Measurements from ENCODE around the gene LDAH.
"Not testable (repeated sequence)": the region's sequence is repeated elsewhere in the genome, so short reads cannot be mapped to it uniquely, and the experiment has no call there.

The LDAH gene

DNA sequence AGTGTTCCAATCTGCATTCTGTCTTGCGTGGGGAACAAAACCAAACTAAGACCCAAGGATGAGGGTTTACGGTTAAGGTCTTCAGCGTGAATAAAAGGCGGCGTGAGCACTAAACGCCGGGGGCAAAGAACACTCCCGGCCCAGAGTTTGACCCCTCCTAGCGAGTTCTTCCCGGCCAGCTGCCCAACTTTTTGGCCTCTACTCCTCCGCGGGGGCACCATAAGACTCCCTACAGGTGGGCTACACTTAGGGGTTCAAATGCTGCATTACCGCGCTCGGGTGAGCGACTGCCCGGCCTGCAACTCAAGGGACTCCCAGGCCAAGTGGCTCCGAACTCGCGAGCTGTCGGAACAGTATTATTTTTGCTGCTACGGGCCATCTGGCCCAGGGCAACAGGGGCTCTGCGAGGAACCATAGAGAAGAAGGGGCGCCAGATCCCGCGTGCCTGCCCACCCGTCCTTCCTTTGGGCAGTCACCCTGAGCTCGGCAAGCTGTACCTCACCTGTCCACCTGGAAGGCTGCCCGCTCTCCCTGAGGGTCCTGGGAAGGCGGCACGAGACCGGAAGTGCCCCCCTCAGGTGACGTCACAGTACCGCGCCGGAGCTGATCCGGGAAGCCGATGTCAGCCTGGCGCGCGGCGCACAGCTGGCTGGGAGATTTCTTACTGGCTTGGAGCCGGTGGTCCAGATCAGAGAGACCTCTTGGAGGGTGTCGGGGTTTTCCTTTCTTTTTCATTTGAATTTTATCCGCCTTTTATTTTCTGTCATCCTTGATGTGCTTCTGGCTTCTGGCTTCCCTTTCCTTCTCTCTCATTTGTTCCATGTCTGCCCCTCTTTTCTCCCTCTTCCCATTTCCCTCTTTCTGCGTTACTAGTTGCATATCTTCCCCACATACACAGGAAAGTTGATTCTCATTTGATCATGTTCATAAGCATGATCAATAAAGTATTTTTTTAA lies at the start of gene LDAH:
TSS of gene LDAH (minus strand) at position 567 of the 956 bp plus-strand sequence. CDS start 21,638 bp downstream, outside the sequence.
- peak; percentile 66 for DNase-seq (ENCODE audit: low read depth)

DNA sequence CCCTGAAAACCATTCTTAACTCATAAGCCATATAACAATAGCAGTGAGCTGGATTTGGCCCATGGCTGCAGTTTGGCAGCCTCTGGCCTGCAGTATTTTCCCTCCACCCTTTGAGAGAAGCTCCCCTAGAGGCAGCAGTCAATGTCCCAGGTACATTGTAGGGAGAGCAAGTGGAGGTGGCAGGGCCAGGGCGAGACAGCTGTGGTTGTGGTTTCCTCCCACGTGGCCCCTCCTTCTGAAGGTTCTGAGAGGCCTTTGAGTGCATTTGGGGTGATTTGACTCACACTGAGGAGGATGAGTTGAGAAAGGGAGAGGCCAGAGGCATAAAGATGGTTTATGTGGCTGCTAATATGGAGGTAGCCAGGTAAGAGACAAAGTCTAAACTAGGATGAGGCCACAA lies 45.5 kb upstream of the LDAH start:
- DNase-seq (ENCODE audit: low read depth): no peak

- no peak for DNase-seq (ENCODE audit: low read depth)
These were observed 39.9 kb upstream of the LDAH start for GRCh38 chr2:20862850-20863249.

GRCh38 chr2:20855456-20855855 lies 32.6 kb upstream of the LDAH start:
- DNase-seq (ENCODE audit: low read depth): no peak

DNA sequence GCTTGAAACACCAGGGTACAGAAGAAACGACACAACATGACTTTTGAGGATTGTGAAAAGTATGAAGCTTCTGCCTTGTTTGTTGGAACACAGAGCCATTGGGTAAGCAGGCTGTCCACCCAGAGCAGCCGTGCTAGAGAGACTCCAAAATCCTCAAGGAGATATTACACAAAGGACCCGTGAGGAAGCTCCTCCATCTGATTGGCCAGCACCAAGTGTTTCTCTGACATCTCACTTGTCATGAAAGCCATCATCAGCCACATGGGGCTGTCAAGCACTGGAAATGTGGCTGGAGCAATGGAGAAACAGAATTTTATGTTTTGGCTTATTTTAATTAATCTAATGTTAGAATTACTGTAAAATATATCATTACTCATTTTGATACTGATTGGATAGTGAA lies 29.8 kb upstream of the LDAH start:
- no peak for DNase-seq (ENCODE audit: low read depth)

- no peak for DNase-seq (ENCODE audit: low read depth)
These were observed 29.2 kb upstream of the LDAH start for GRCh38 chr2:20852139-20852538.

DNA sequence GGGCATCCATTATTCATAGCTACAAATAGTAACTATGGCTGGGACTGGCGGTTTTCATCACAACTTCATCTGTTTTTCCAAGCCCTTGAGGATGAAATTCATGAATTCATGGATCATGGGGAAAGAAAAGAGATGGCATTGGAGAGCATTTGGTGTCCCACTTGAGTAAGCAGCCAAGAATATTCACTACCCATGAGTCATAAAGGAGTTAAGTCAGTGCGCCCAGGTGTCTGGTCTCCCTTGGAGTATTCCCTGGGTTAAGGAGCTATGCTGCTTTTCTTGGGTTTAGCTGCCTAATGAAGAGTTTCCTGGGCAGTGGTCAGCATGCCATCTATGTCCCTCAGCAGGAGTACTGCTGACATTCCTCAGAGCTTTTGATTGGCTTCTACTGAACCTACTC lies 21.3 kb upstream of the LDAH start:
- no peak for DNase-seq (ENCODE audit: low read depth)

- no peak for DNase-seq (ENCODE audit: low read depth)
These were observed 16.2 kb upstream of the LDAH start for GRCh38 chr2:20839052-20839451.

- no peak for DNase-seq (ENCODE audit: low read depth)
These were observed 15.1 kb upstream of the LDAH start for GRCh38 chr2:20838016-20838415.

DNA sequence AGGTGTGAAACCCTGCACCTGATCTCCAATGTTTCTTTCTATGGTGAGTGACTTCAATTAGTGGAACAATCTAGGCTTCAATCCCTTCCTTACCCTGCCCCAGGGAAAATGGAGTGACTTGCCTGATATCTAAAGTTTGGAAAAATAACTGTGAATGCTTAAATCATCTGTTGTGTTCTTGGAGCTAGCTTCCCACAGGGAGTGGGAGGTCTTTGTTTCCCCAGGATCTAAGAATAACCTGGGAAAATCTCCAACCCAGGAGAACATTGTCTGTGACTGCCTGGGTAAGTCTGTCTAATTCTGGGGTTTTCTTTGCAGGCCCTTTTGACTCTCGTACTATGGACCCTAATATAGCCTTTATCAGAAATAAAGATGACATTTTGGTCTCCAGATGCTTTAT lies 13.6 kb upstream of the LDAH start:
- no peak for DNase-seq (ENCODE audit: low read depth)

DNA sequence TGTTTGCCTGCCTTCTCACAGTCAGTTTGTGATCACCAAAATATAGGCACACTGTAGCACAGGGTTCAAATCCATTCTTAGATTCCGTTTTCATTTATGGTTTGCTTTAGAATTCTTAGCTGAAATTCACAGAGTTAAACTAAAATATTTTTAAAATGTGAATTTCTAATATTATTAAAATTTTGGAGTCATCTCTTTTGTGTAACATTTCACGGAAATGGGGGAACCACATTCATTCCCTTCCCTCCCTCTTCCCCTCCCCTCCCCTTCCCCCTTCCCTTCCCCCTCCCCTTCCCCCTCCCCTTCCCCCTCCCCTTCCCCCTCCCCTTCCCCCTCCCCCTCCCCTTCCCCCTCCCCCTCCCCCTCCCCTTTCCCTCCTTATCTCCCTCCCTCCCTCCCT lies 11.4 kb upstream of the LDAH start:
- DNase-seq (ENCODE audit: low read depth): no peak

DNA sequence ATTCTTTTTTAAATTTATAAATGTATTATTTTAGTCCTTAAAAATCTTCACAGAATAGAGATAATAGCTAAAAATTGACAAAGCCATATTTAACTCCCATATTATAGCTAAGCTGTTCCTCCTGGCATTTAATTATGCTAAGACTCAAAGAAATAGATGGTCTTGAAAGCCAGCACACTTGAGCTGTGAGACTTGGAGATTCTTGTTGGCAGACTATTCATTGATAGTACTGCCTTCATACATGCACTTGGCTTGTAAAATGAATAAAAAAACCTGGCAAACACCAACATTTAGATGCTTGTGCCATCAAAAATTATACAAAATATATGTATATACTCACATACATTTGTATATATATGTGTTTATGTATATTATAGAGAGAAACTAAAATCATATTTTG lies 9.7 kb upstream of the LDAH start:
- no peak for DNase-seq (ENCODE audit: low read depth)

- DNase-seq (ENCODE audit: low read depth): no peak
These were observed 7.0 kb upstream of the LDAH start for GRCh38 chr2:20829861-20830260.

DNA sequence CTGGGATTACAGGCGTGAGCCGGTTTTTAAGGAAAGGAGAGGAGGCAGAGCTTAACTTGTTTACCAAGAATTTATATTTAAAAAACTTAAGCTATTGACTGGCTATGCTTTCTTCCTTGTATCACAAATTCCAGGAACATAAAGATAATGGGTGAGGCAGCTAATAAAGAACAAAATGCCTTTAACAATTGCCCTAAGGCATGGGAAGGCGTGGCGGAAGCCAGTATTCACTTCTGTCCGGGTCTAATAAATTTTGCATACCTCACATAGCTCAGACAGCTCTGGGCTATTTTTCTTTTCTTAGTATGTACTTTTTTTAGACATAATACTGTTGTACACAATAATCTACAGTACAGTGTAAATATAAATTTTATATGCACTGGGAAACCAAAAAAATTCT lies 1.0 kb upstream of the LDAH start:
- DNase-seq (ENCODE audit: low read depth): no peak

GRCh38 chr2:20818820-20819219 lies 4.1 kb downstream of the LDAH start:
- no peak for DNase-seq (ENCODE audit: low read depth)

DNA sequence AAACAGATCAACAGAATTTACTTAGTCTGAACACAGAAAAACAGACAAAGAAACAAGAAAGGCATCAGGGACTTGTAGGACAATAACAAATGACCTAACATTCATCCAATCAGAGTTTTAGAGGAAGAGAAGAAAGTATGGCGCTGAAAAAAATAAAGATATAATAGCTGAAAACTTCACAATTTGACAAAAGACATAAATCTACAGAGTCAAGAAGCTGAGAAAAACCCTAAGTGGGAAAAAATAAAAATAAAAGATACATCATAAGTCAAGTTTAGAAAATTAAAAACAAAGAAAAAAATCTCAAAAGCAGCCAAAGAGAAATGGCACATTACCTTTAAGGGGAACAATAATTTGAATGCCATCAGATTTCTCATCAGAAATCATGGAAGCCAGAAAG lies 7.7 kb downstream of the LDAH start:
- no peak for DNase-seq (ENCODE audit: low read depth)

DNA sequence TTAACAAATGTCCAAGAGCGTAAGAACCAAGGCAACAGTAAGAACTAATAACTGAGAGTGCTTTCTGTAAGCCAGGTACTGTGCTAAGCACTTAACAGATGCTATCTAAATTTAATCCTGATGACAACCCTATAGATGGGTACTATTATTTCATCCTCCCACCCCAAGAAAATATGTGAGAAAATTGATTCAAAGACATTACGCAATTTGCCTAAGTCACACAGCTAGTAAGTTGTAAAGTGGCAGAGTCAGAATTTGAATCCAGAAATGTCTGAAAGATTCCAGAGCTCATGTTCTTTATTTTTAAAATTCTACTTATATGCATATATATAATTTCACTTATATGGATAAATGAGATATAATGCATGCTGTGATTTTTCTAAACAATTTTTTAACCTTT lies 10.1 kb downstream of the LDAH start:
- no peak for DNase-seq (ENCODE audit: low read depth)

DNA sequence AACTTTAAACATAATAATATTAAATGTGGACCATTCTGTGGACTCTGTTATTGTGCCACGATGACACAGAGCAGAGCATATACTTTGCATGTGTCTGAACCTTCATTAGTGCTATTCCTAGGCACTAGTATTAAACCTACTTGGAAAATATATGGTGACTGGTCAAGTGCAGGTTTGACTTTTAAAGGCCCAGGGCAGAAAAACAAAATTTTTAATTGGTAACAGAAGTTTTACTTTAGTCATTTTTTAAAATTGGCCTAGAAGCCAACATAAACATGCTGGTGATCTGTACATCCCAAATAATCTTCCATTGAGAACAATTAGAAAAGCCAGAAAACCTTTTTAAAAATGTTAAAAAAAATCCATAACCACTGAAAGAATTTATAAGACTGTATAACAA lies 16.6 kb downstream of the LDAH start:
- no peak for DNase-seq (ENCODE audit: low read depth)

DNA sequence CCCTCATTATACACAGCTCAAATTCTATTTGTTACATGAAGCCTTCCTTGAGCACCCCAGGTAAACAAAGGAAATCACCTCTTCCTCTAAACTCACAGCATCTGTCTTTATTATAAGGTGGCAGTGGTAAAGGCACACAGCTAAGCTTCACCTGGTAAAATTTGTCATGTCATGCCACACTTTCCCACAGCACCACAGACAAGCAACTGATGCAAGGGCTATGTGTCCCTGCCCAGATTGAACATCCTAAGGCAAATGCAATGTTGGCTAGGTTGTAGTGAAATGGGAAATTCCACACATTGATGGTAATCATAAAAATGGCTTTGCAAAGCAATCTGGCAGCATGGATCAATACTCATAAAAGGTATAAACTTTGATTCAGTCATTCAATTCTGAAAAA lies 18.9 kb downstream of the LDAH start:
- DNase-seq (ENCODE audit: low read depth): no peak

- DNase-seq (ENCODE audit: low read depth): no peak
These were observed 19.6 kb downstream of the LDAH start for GRCh38 chr2:20803226-20803682.

GRCh38 chr2:20797096-20797495 lies 25.8 kb downstream of the LDAH start:
- no peak for DNase-seq (ENCODE audit: low read depth)

DNA sequence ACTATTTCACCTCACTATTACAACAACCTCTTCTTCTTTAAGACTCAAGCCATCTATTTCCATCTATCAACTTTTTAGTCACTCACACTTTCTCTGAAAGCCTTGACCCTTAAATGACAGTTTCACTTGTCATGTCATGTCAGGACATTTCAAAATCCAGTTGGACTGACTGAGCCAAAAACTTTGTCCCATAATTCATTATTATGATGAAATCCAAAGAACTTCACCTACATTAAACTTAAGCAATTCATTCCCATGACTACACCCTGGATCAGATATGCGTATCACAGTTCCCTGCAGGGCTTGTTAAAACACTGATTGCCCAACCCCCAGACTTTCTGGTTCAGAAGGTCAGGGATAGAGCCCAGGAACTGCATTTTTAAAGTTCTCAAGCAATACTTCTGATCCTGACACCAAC lies 26.5 kb downstream of the LDAH start:
- no peak for DNase-seq (ENCODE audit: low read depth)

GRCh38 chr2:20793944-20794343 lies 29.0 kb downstream of the LDAH start:
- DNase-seq (ENCODE audit: low read depth): not testable (repeated sequence)

All from CMK (cell line).